NCI-H1694 treated with DMSO at 0.1 percent for 48 hours (cell line): ENCODE data around the gene BTBD19.

Experiments
- DNase-seq: peaks from one replicate; lab custom pipeline; 2025; lab: John Stamatoyannopoulos, UW

The BTBD19 gene

GRCh38 chr1:44857446-44857845 lies 49.1 kb downstream of the BTBD19 start:
- no peak for DNase-seq

GRCh38 chr1:44860331-44860730 lies 52.0 kb downstream of the BTBD19 start:
- no peak for DNase-seq

- DNase-seq, result no peak
Measured at GRCh38 chr1:44860891-44861425, 52.6 kb downstream of the BTBD19 start.

- no peak for DNase-seq
Measured at GRCh38 chr1:44862829-44863401, 54.6 kb downstream of the BTBD19 start.
